HG02678 (cell line): ENCODE results near the gene KYNU.
A peak's percentile ranks its signal among the peaks of the same experiment; 100 is the strongest.
"Not testable (repeated sequence)": the region's sequence is repeated elsewhere in the genome, so short reads cannot be mapped to it uniquely, and the experiment has no call there.

Source experiments
- ATAC-seq: cut with Tn5 transposase; IDR thresholded peaks from one replicate; pipeline ENCODE4 v1.9.1; 2021; ENCODE audit warnings: mild to moderate bottlenecking, moderate library complexity; ENCODE audit not compliant: unreplicated experiment

Gene KYNU

DNA sequence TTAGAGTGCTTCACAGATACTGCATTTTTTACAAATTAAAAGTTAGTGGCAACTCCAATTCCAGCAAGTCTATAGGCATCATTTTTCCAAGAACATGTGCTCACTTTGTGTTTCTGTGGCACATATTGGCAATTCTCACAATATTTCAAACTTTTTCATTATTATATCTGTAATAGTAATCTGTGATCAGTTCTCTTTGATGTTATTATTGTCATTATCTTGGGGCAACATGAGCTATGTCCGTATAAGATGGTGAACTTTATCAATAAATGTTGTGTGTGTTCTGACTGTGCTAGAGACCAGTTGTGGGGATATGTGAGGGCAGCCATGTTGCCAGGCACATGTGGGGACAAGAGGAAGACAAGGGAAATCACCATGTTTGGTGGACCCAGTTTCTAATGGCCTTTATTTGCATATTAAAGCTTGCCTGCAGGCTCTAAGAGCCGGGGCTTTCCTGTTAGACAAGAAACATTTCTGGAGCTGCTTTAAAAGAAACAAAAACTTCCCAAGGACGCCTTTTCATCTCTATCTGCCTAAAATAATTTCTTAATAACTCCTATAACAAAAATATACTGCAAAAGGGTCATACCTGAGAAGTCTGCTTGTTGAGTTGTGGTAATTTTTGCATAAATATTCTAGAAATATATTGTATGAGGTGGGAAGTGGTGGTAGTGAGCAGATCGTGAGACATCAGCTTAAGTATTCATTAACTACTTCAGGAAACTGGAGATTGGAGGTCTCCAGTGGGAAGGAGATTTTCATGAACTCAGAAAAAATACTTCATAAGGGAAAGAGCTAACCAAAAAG, 37.2 kb downstream of the KYNU start:
- peak; percentile 99 for ATAC-seq

DNA sequence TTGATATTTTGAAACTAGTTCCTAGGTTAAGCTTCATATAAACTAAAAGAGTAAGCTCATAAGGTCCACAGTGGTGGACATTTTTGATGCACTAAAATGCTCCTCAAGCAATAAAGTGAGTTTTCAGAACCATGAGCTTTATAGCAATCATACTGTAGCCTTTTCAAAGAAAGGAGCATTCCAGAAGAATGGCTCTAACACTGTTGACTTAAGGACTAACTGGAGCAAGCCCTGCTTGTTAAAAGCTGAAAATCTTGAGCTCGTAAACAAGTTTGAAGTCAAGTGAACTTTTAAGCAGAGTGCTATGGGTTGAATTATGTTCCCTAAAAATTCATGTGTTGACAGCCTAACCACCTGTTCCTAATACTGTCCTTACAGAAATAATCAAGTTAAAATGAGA, 38.0 kb downstream of the KYNU start:
- ATAC-seq, result peak; percentile 2

GRCh38 chr2:142918624-142919023, 41.2 kb downstream of the KYNU start:
- ATAC-seq, result no peak

- ATAC-seq, result no peak
Measured at GRCh38 chr2:142920571-142920970, 43.1 kb downstream of the KYNU start.

GRCh38 chr2:142926445-142926844, 49.0 kb downstream of the KYNU start:
- no peak for ATAC-seq

- no peak for ATAC-seq
Measured at GRCh38 chr2:142930835-142931398, 53.5 kb downstream of the KYNU start.

DNA sequence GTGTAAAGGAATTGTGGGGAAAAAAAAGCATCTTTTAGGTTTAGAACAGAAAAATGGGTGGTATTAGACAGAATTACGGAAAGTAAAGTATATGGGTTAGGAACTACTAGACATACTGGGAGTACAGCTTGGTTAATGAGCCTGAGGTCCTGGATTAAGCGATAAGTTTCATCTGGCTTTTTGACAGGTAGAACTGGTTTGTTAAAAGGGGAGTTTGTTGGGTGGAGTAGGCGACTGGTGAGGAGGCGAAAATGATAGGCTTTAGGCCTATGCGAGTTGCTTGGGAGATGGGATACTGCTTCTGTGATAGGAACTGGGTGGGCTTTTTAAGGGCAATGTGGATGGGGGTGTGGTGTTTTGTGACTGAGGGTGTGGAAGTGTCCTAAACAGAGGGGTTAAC, 56.5 kb downstream of the KYNU start:
- no peak for ATAC-seq

GRCh38 chr2:142935563-142936089, 58.2 kb downstream of the KYNU start:
- no peak for ATAC-seq

DNA sequence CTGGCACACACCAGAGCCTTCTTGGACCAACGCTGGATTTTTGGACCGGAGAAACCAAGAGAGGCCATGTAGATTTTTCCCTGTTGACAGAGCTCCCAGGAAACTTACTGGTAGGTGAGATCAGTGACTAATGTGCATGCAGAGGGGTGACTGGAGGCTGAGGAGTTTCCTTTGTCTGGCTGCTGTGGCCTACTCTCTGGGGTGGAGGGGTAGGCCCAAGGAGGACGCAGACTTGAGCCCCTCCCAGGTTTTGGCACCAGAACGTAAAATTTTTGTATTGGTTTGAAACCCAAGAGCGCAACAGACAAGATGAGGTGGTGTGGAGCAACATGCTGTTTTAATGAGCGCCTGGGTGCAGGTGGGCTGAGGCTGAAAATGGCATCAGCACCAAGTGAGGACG, 59.2 kb downstream of the KYNU start:
- no peak for ATAC-seq

- ATAC-seq, result no peak
Measured at GRCh38 chr2:142937347-142937746, 59.9 kb downstream of the KYNU start.

DNA sequence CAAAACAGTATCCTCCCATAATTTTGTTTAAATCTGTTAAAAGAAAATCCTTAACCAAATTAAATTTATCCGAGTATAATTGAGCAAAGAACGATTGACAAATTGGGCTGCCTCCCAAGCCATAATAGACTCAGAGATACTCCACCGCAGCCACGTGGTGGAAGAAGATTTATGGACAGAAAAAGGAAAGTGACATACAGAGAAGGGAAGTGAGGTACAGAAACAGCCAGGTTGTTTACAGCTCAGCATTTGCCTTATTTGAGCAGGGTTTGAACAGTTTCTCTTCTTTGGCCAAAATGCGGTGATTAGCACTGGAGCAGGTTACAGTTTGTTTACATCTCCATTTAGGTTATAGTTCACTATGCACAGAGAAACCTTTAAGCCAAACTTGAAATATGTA, 60.8 kb downstream of the KYNU start:
- ATAC-seq, result no peak

- peak; percentile 47 for ATAC-seq
Measured at GRCh38 chr2:142940606-142941223, 63.3 kb downstream of the KYNU start.

GRCh38 chr2:142942690-142943089, 65.2 kb downstream of the KYNU start:
- no peak for ATAC-seq

DNA sequence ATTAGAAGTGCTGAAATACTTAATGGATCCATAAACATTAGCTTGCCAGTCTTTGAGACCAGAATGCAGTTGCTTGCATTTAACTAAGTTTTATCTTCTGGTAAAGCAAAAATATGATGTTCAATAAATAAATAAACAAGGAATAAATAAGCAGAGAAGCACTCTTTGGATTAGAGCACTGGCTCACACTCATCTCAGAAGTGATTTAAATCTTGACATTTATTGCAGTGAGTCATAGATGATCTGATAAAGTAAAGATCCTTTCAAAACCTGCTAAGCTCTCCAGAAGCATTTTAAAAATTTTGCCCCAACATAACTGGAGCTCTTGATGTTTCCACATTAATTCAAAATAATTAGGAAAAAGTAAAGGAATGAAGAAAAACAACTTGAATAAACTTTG, 66.8 kb downstream of the KYNU start:
- ATAC-seq, result no peak

DNA sequence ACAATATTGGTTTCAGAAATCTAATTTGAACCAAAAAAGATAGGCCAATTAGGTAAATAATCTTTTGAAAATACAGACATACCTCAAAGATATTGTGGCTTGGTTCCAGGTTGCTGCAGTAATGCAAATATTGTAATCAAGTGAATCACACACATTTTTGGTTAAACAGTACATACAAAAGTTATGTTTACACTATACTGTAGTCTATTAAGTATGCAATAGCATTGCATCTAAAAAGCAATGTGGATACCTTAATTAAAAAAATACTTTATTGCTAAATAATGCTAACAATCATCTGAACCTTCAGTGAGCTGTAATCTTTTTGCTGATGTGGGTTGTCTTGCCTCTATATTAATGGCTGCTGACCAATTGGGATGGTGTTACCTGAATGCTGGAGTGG, 67.3 kb downstream of the KYNU start:
- no peak for ATAC-seq

GRCh38 chr2:142946941-142947340, 69.5 kb downstream of the KYNU start:
- ATAC-seq, result no peak

GRCh38 chr2:142948723-142949122, 71.3 kb downstream of the KYNU start:
- not testable (repeated sequence) for ATAC-seq

DNA sequence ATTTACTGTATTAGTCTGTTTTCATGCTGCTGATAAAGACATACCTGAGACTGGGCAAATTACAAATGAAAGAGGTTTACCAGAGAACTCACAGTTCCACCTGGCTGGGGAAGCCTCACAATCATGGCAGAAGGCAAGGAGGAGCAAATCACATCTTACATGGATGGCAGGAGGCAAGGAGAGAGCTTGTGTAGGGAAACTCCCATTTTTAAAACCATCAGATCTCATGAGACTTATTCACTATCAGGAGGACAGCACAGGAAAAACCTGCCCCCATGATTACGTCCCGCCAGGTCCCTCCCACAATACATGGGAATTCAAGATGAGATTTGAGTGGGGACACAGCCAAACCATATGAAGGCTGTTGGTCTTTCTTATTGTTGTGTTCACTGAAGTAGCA, 72.9 kb downstream of the KYNU start:
- ATAC-seq, result not testable (repeated sequence)

DNA sequence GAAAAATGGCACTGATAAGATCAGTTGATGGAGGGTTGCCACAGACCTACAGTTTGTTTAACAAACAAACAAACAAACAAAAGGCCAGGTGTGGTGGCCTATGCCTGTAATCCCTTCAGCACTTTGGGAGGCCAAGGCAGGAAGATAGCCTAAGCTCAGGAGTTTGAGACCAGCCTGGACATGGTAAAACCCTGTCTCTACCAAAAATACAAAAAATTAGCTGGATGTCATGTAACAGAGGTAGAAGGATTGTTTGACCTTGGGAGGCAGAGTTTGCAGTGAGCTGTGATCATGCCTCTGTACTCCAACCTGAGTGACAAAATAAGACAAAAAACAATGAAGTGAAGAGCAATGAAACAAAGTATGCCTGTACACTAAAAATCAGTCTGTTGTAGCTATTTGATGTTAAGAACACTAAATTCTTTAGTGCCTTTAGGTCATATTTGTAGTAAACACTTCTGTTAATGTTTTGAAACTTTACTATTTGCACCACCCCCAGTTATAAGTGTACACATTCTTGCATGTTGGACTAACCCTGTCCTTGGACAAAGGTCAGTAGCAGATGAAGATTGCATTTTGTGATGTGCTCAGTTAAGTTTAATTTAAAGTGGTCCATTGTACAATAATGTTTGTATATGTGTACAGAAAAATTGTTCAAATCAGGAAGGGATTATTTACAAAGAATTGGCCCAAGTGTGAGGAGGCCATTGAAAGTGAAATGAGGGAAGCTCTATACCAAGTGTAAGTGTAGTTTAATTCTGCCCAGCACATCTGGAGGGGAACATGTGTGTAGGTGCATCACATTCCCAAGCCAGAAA, 73.9 kb downstream of the KYNU start:
- ATAC-seq, result no peak

- no peak for ATAC-seq
Measured at GRCh38 chr2:142952018-142952417, 74.6 kb downstream of the KYNU start.
